AG10803 (cell line): ENCODE measurements around the gene TUBB6.
A peak's percentile ranks its signal among the peaks of the same experiment; 100 is the strongest.

Source experiments
- DNase-seq: peaks from one replicate; pipeline ENCODE4 v3.0.0; 2010; ENCODE audit warnings: low read depth
- H3K4me3 ChIP-seq: 2 replicates; pipeline ENCODE4 v1.5.1; 2011; ENCODE audit warnings: mild to moderate bottlenecking, low read length, control low read depth
- TF ChIP-seq, protein P1 (sequence below): conservative IDR thresholded peaks from 2 replicates; pipeline ENCODE4 v1.5.1; 2011; ENCODE audit warnings: mild to moderate bottlenecking, low read length, control low read depth, inconsistent platforms

Gene TUBB6

GRCh38 chr18:12315911-12316310 is 7.9 kb downstream of the TUBB6 start:
- TF ChIP-seq, protein P1, sequence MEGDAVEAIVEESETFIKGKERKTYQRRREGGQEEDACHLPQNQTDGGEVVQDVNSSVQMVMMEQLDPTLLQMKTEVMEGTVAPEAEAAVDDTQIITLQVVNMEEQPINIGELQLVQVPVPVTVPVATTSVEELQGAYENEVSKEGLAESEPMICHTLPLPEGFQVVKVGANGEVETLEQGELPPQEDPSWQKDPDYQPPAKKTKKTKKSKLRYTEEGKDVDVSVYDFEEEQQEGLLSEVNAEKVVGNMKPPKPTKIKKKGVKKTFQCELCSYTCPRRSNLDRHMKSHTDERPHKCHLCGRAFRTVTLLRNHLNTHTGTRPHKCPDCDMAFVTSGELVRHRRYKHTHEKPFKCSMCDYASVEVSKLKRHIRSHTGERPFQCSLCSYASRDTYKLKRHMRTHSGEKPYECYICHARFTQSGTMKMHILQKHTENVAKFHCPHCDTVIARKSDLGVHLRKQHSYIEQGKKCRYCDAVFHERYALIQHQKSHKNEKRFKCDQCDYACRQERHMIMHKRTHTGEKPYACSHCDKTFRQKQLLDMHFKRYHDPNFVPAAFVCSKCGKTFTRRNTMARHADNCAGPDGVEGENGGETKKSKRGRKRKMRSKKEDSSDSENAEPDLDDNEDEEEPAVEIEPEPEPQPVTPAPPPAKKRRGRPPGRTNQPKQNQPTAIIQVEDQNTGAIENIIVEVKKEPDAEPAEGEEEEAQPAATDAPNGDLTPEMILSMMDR, result no peak

GRCh38 chr18:12317664-12318333 is 9.8 kb downstream of the TUBB6 start:
- TF ChIP-seq, protein P1, result no peak
- peak; percentile 86 for DNase-seq
- H3K4me3 ChIP-seq, result no peak overlapping the region

More at GRCh38 chr18:12315911-12316310, 7.9 kb downstream of the TUBB6 start:
- DNase-seq, result no peak
- no peak overlapping the region for H3K4me3 ChIP-seq

- H3K4me3 ChIP-seq, result no peak overlapping the region
- DNase-seq, result no peak
- TF ChIP-seq, protein P1, result no peak
Observed at GRCh38 chr18:12318334-12318697, 10.3 kb downstream of the TUBB6 start.

- TF ChIP-seq, protein P1, result no peak
- no peak overlapping the region for H3K4me3 ChIP-seq
- DNase-seq, result no peak
Observed at GRCh38 chr18:12318857-12319256, 10.8 kb downstream of the TUBB6 start.

GRCh38 chr18:12321333-12321732 is 13.3 kb downstream of the TUBB6 start:
- no peak for DNase-seq
- TF ChIP-seq, protein P1, result no peak
- no peak overlapping the region for H3K4me3 ChIP-seq

GRCh38 chr18:12324991-12325725 is 17.1 kb downstream of the TUBB6 start:
- no peak overlapping the region for H3K4me3 ChIP-seq
- TF ChIP-seq, protein P1, result no peak
- no peak for DNase-seq

DNA sequence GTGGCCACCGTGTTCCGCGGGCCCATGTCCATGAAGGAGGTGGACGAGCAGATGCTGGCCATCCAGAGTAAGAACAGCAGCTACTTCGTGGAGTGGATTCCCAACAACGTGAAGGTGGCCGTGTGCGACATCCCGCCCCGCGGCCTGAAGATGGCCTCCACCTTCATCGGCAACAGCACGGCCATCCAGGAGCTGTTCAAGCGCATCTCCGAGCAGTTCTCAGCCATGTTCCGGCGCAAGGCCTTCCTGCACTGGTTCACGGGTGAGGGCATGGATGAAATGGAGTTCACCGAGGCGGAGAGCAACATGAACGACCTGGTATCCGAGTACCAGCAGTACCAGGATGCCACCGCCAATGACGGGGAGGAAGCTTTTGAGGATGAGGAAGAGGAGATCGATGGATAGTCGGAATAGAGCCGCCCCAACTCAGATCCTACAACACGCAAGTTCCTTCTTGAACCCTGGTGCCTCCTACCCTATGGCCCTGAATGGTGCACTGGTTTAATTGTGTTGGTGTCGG is 17.7 kb downstream of the TUBB6 start:
- no peak overlapping the region for H3K4me3 ChIP-seq
- TF ChIP-seq, protein P1, result no peak
- DNase-seq, result no peak
